ENCODE results near the gene AKAP13.

AKAP13 gene

GRCh38 chr15:85457392-85457968 is 77.1 kb downstream of the AKAP13 start:
- no peak overlapping the region for H3K4me3 ChIP-seq (ENCODE audit: low read depth, low read length)
- POLR2A ChIA-PET = no interaction called here
- CTCF ChIA-PET = interaction anchor here (1.3 kb wide), 1 partner anchor 34 kb away, joined by 3 read pairs; no protein-coding TSS in a partner anchor
- H3K4me1 ChIP-seq (ENCODE audit: control insufficient read depth, insufficient read depth, low read length) = peaks cover 35% of the 10 kb centered on the region
- H3K9me3 ChIP-seq (ENCODE audit: control insufficient read depth, insufficient read depth, low read depth, low read length) = no peaks in the 10 kb centered on the region
- H3K27ac ChIP-seq (ENCODE audit: extremely low read depth, low read depth, low read length) = no peak overlapping the region
- TF ChIP-seq ZNF791 (tag by site-specific recombination; IDR thresholded peaks at IDR 0.05) = no peak
- TF ChIP-seq ZNF549 (tag by site-specific recombination; IDR thresholded peaks at IDR 0.05) = no peak
- no peak for TF ChIP-seq ZNF768 (tag by site-specific recombination; IDR thresholded peaks at IDR 0.05)
- TF ChIP-seq ZNF843 (tag by site-specific recombination; IDR thresholded peaks at IDR 0.05) = no peak
- no peak for TF ChIP-seq ZNF19 (tag by site-specific recombination; IDR thresholded peaks at IDR 0.05; ENCODE audit: low read depth)
- TF ChIP-seq ZNF394 (tag by site-specific recombination; IDR thresholded peaks at IDR 0.05; ENCODE audit: borderline replicate concordance) = no peak
- TF ChIP-seq ZNF777 (tag by site-specific recombination; IDR thresholded peaks at IDR 0.05; ENCODE audit: borderline replicate concordance) = no peak
- no peak for TF ChIP-seq ZBTB44 (tag by site-specific recombination; IDR thresholded peaks at IDR 0.05)
- no peak for TF ChIP-seq ZNF785 (tag by site-specific recombination; IDR thresholded peaks at IDR 0.05)
- no peak for TF ChIP-seq ZNF324 (tag by site-specific recombination; IDR thresholded peaks at IDR 0.05)
- TF ChIP-seq ZNF350 (tag by site-specific recombination; IDR thresholded peaks at IDR 0.05) = no peak
- TF ChIP-seq MZF1 (tag by site-specific recombination; IDR thresholded peaks at IDR 0.05; ENCODE audit: borderline replicate concordance) = no peak
- TF ChIP-seq ZNF202 (tag by site-specific recombination; IDR thresholded peaks at IDR 0.05; ENCODE audit: borderline replicate concordance) = no peak
- TF ChIP-seq ZBTB20 (tag by site-specific recombination; IDR thresholded peaks at IDR 0.05) = no peak
- no peak for TF ChIP-seq ZXDB (tag by site-specific recombination; IDR thresholded peaks at IDR 0.05)
- no peak for TF ChIP-seq PRDM4 (tag by site-specific recombination; IDR thresholded peaks at IDR 0.05)
- TF ChIP-seq ZNF548 (tag by site-specific recombination; IDR thresholded peaks at IDR 0.05) = no peak
- TF ChIP-seq BCL11A (tag by site-specific recombination; IDR thresholded peaks at IDR 0.05; ENCODE audit: low read depth) = no peak
- no peaks in the 10 kb centered on the region for H3K36me3 ChIP-seq (ENCODE audit: control insufficient read depth in 2 of 2, insufficient read depth in 1 of 2, low read length in 2 of 2)

- H3K9me3 ChIP-seq (ENCODE audit: control insufficient read depth, insufficient read depth, low read depth, low read length) = no peaks in the 10 kb centered on the region
- H3K27ac ChIP-seq (ENCODE audit: extremely low read depth, low read depth, low read length) = no peak overlapping the region
- H3K36me3 ChIP-seq (ENCODE audit: control insufficient read depth in 2 of 2, insufficient read depth in 1 of 2, low read length in 2 of 2) = no peaks in the 10 kb centered on the region
- ChIA-PET CTCF (interaction anchor here (0.7 to 1.1 kb wide), 3 partner anchors 127 to 271 kb away, joined by 3 to 4 read pairs (median 4); no protein-coding TSS in a partner anchor), POLR2A (no interaction called here)
- H3K4me3 ChIP-seq (ENCODE audit: low read depth, low read length) = no peak overlapping the region
- H3K4me1 ChIP-seq (ENCODE audit: control insufficient read depth, insufficient read depth, low read length) = peaks cover 35% of the 10 kb centered on the region
- TF ChIP-seq ZNF521 (tag by site-specific recombination; IDR thresholded peaks at IDR 0.05) (no peak), ZBTB44 (tag by site-specific recombination; IDR thresholded peaks at IDR 0.05) (peak; percentile 17; the same call in 1 of the 2 replicates), PRDM1 (tag by site-specific recombination; IDR thresholded peaks at IDR 0.05) (no peak), ZNF76 (tag by site-specific recombination; IDR thresholded peaks at IDR 0.05; ENCODE audit: borderline replicate concordance, low read depth) (no peak), TCF7L2 (IDR thresholded peaks at IDR 0.05; ENCODE audit: borderline replicate concordance, low read depth, low read length) (no peak)
These were observed 78.4 kb downstream of the AKAP13 start for GRCh38 chr15:85458764-85459163.

All from HEK293 (cell line).